HG03280 (cell line): ENCODE data around the gene NINJ2.
"Not testable (repeated sequence)": the region's sequence is repeated elsewhere in the genome, so short reads cannot be mapped to it uniquely, and the experiment has no call there.

ENCODE experiments used
- ATAC-seq: cut with Tn5 transposase; IDR thresholded peaks from one replicate; pipeline ENCODE4 v1.9.1; 2021; ENCODE audit warnings: mild to moderate bottlenecking, moderate library complexity; ENCODE audit not compliant: unreplicated experiment

Gene NINJ2

DNA sequence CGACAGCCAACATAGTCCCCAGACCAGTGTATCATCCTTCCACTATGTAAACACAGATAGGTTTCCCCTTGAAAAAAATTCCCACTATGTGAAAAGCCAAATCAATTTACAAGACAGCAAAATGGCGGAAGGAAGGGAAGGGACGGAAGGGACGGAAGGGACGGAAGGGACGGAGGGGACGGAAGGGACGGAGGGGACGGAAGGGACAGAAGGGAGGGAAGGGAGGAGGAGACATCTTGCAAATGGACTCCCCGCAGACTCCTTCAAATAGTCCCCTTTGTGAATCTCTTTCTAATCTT is 75.3 kb downstream of the NINJ2 start:
- ATAC-seq: no peak

DNA sequence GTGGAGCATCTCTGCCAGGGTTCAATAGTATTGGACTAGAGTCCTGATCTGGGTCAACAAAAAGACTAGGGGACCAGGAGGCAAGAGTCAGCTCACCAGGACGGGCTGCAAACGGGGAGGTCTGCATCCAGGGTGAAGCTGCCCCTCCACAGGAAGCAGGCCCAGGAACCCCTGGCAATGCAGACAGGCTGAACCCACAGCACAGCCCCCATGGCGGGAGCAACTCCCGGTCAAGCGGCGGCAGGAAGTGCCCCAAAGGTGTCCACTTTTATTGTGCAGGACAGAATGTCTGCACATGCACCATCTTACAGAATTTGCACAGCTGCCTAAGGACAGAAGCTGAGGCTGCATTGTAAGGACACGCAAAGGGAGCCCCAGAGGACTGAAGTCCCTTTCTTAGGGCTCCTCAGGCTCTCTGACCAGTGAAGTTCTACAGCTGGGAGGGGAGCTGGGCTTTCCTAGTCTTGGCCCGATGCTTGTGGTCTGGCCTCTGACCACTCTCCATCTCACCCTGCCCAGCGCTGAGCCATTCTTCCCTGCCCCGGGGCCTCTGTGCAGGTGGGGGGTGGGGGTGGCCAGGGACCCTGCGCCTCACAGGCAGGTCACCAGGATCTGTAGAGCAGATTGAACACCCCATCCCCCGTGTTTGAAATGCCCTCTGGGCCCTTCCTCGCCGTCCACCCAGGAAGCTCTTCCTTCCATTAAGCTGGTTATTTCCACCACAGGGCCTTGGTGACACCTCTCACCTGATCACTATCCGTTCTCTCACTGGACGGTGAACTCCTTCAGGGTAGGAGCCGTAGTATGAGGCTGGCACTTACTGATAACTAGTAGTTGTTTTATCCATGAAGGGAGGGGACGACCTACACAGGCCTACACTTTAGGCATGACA is 75.9 kb downstream of the NINJ2 start:
- ATAC-seq: no peak

DNA sequence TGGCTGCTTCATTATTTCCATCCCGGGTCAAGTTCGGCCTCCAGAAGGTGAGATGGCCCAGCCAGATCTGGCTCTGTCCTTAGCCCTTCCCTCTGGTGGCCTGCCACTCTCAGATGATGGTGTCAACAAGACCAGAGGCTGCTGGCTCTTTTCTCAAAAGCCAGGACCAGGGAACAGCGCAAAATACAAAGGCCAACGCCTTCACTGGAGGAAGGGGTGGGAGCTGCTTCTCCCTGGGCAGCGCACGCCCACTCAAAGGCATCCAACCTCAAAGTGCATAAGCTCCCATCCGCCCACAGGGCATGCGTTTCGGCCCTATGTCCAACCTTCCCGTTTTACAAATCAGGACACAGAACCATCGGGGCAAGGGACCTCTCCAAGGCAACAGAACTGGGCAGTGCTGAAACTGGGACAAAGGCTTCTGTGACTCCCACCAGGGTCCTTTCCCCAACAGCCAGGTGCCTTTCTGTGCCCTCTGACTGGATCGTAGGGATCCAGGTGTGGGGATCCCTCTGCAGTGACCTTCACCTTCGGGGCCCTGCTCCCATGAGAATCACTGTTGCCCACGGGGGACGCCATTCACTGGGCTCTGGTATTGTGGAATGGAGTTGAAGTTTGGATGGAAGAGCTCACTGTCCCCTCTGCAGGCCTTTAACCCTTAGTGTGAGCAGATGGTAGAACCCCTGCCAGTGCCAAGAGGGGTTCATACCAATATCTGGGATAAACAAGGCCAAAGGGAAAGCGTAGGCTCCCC is 76.8 kb downstream of the NINJ2 start:
- no peak for ATAC-seq

DNA sequence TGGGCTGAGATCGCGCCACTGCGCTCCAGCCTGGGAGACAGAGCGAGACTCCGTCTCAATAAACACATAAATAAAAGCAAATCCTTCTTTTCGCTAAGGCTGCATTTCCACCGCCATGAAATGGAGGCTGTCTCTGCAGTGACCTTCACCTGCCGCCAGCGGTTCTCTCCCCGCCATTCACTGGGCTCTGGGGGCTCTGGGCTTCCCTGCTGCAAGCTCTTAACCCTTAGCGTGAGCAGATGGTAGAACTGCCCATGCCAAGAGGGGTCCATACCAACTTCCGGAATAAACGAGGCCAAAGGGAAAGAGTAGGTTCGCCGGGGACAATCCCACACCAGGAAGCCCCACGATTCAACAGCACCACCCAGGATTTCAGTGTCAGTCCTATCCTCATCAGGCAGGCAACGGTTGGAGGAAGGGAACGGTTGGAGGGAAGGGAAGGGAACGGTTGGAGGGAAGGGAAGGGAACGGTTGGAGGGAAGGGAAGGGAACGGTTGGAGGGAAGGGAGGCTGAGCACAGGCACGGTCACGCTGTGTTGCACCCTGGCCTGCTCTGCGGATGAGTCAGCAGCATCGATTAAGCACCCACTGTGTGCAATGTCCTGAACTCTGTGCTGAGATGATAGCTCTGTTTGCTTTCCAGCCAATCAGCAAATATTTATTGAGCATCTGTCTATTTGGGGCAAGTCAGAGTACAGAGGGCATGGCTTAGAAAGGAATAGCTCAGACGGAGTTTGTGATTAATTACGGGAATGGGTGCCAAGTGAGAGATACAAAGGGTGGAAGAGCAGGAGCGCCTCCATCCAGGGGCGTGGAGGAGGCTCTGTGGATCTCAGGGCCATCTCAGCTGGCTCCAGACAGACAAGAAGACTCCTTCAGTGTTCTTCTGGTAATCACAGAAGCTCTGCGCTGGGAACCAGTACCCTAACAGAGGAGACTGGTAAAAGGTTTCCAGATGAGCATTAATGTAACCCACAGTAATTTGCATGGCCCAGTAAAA is 77.9 kb downstream of the NINJ2 start:
- no peak for ATAC-seq

DNA sequence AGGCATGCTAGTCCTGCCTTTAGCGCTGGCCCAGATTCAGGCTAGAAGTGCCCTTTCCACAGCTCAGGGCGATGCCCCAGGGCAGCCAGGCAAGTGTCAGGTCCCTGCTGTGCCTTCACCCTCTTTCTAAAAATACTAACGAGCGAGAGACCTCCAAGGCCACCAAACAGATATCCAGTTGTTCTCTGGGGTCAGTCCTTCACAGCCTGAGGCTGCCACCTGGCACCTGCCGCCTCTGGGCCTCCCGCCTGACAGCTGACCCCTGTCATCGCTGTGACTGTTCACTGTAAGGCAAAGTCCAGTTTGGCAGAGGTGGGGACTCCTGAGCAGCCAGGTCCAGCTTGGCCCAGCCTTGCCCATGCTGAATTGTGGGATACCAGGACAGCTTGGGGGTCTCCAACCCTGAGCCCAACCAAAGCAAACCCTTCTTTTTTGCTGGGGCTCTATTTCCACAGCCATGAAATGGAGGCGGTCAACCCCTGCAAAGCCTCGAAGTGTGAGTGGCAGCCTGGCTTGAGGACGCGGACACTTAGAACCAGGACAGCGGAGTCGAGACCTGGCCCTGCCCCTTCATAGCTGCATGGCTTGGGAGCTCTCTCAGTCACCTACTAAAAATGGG is 79.9 kb downstream of the NINJ2 start:
- no peak for ATAC-seq

DNA sequence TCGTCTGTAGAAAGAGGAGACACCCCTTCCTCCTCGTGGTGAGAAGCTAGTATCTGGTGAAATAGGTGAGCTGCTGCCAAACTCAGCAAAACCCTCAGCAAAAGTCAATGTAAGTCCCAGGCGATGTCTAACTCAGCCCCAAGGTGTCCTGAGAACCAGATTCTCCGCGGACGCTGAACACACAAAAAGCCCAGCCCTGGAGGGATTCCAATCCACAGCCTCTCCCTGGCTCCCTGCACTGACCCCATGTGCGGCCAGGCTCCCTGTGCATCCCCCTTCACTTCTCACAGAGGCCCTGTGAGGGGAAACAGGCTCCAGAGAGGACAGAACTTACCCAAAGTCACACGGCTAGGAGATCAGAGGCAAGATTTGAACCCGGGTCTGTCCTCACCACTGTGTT is 81.5 kb downstream of the NINJ2 start:
- no peak for ATAC-seq

DNA sequence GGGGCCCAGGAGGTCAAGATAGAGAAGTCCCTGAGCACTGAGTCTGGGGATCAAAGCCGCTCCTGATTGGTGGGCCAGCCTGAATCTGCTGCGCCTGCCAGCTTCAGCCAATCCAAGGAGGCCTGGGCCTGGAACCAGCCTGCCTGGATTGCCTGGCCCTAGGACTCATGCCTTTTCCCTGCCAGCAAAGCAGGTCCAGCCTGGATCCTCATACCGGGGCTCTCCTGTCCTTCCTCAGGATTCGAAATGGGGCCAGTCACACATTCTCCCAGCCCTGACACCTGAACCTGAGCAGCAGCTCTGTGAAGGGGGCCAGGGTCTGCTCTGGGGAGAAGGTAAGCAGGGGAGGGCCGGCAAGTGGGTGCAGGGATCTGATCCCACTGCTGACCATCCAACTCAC is 81.9 kb downstream of the NINJ2 start:
- ATAC-seq: no peak

DNA sequence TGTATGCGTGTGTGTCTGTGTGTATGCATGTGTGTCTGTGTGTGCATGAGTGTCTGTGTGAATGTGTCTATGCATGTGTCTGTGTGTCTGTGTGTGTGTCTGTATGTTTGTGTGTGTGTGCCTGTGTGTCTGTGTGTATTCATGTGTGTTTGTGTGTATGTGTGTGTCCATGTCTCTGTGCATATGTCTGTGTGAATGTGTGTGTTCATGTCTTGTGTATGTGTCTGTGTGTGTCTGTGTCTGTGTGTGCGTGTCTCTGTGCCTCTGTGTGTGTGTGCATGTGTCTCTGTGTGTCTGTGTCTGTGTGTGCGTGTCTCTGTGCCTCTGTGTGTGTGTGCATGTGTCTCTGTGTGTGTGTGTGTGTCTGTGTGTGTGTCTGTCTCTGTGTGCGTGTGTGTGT is 82.4 kb downstream of the NINJ2 start:
- no peak for ATAC-seq

DNA sequence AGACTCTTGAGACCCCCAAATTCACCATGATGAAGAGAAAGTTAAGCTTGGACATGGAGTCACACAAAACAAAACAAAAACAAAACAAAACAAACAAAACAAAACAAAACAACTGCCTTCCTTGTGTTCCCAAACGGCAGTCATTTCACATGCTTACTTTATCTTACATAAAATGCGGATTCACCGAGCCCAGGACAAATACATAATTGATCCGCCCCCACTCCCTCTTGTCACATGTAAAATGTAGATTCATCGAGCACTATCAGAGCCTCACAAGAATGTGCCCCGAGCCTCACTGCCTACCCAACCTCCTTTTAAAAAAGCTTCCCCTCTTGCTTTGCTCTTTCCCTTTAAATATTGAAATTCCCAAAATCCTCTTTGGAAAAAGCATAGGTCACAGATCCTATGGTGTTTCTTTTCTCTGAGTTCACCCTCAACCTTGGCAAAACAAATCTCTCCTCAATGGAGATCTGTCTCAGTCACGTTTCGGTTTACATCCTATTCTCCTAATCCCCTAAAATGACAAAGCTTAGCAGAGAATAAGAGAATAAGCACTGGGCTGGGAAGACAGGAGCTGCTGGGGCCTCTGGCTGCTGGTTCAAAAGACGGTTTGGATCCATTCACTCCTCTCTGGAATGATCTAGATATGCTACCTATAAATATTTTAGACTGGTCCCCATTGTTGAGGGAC is 83.7 kb downstream of the NINJ2 start:
- no peak for ATAC-seq

DNA sequence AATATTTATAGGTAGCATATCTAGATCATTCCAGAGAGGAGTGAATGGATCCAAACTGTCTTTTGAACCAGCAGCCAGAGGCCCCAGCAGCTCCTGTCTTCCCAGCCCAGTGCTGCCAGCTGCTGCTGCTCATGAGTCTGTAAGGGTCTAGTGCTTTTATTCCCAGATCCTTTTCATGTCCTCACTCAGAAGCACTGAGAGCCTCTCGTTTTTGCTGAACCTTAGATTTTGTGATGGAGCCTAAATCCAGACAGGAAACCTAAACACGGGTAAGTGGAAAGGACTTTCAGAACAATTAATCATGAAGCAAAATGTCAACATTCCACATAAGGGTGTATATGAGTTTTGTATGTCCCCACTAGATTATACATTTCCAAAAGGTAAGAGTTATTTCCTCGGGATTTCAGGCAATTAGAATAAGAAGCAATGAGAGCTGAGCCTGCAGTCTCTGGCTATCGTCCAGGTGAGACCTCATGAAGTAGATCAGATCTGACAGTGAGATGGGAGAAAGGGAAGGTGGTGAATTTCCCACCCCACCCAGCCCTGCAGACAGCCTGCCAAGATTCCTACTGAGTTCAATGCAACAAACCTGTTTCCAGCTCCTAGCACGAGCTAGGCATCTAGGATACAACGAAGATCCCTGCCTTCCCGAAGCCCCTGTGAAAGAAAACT is 84.4 kb downstream of the NINJ2 start:
- no peak for ATAC-seq

DNA sequence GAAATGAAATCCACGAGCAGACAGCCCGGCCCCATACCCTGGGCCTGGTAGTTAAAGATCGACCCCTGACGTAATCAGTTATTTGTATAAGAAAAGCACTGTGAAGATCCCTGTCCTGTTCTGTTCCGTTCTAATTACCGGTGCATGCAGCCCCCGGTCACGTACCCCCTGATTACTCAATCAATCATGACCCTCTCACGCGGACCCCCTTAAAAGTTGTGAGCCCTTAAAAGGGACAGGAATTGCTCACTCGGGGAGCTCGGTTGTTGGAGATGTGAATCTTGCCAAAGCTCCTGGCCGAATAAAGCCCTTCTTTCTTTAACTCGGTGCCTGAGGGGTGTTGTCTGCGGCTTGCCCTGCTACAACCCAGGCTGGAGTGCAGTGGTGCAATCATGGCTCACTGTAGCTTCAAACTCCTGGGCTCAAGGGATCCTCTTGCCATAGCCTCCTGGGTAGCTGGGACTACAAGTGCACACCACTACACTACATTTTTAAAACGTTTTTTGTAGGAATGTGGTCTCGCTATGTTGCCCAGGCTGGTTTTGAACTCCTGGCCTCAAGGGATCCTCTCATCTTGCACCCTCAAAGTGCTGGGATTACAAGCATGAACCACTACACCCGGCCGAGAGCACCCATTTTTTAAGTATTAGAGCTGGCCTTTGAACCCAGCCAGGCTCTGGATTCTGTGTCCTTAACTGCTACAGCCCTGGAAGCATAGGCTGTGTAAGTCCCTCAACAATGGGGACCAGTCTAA is 85.1 kb downstream of the NINJ2 start:
- ATAC-seq: not testable (repeated sequence)

DNA sequence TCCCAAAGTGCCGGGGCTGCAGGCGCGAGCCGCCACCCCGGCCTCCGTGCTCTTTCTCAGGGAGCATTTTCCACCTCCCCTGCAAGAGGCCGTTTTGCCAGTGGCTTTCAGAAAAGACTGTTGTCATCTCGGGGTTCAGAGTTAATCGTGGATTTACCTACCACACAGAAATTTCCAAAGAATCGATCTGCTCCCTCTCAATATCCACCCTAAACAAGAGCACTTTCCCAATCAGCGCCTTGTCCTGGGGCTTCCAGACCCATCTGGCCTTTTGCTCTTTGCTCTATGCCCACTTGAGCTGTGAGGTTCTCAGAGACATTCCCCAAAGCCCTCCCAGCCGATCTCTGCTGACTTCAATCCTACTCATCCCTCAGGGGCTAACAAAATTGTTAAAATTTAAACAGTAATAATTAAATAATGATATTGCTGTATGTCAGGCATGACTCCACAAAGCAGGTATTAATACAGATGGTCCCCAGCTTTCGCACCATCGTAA is 86.6 kb downstream of the NINJ2 start:
- no peak for ATAC-seq

DNA sequence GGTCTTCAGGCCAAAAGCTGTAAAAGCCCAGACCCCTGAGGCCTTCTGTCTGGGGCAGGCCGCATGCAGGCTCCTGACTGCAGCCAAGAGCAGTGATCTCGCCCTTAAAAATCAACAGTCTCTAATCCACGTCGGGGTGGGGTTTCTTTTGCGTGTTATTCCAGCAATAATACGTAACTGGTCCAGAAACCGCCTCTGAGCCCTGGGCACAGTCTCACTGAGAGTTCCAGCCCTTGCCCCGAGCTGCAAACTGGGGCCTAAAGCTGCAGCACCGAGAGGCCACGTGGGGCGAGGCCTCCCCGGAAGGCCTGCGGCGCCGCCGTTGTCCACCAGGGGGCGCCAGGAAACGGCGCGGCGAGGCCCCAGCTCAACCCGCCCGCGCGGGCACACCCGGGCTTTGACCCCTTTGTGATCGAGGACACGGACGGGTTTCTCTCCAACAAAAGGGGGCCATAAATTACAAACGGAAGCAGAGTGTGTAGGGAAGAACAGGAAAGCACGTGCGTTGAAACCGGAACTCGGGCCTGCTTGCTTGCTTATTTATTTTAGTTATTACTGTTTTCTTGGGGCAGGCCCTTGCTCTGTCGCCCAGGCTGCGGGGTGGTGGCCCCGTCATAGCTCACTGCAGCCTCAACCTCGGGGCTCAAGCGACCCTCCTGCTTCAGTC is 87.2 kb downstream of the NINJ2 start:
- peak; percentile 77 for ATAC-seq

DNA sequence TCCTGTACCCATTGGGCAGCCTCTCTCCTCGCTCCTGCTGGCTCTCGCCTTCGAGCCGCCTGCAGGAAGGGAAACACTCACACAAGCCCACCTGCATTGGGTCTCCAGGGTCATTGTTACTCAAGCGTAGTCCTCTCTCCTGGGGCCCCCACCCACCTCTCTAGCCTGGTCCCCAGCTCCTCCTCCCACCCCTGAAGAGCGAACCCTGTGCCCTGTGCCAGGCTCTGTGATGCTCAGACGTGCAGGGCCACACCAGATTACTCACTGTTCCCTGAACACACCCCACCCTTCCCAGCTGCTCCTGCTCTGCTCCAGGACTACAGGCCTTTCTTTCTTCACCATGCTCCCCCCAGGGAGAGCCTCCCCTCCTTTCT is 88.1 kb downstream of the NINJ2 start:
- ATAC-seq: no peak

DNA sequence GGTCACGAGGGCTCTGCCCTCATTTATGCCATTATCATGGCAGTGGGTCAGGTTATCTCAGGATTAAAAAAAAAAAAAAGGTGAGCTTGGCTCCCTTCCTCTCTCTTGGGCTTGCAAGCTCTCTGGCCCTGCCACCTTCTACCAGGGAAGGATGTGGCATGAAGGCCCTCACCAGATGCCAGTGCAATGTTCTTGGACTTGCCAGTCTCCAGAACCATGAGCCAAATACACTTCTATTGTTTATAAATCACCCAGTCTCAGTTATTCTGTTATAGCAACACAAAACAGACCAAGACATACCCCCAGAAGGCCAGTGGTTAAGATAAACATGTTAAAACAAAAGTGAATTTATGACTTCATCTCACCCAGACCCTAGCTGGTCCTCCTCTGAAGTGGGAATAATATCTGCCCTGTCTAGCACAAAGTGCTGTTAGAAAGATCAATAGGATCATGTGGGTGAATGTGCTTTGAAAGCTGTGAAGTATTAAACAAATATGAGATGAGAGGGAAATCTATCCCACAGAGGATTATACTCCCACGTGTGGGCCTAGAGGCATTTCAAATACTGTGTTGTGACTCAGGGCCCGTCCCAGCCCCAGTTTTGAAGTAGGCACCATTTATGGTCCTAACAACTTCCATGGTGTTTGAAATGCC is 88.6 kb downstream of the NINJ2 start:
- no peak for ATAC-seq

DNA sequence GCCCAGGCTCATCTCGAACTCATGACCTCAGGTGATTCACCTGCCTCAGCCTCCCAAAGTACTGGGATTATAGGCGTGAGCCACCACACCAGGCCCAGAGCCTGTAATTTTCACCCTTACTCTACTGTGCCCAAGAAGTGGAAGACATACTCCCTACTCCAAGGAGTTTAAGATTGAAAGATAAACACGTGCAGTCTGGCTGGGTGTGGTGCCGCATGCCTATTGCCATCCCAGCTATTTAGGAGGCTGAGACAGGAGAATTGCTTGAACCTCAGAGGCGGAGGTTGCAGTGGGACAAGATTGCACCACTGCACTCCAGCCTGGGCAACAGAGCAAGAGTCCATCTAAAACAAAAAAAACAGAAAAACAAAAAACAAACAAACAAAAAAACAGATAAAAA is 90.0 kb downstream of the NINJ2 start:
- ATAC-seq: no peak

DNA sequence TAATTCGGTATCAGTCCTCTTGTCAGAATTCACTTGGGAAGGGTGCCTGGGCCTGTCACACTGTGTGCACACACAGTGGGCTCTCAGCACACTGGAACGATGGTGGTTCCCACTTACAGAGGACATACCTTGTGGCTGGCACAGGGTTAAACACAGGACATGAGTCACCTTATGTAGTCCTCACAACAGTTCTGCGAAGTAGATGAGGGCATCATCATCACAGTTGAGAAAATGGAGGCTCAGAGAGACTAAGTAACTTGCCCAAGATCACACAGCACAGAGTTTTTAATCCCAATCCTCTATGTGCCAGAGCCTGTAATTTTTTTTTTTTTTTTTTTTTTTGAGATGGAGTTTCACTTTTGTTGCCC is 90.7 kb downstream of the NINJ2 start:
- no peak for ATAC-seq
